Measurements from ENCODE around the gene ADAMTS2.

Gene ADAMTS2

DNA sequence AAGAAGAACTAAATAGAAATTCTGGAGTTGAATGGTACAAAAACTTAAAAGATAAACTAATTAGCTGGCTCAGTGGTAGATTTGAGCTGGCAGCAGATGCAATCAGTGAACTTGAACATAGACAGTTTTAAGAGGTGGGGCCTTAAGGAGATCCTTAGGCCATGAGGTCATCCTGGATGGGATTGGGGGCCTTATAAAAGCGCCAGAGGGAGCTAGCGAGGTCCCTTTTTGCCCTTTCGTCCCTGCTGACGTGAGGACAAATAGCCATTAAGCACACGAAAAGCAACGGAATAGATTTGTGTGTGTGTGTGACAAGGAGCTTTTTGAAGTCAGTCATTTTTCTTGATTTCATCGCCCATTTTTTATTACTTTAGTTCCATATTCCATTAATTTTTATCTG, 201.8 kb downstream of the ADAMTS2 start:
- Histone ChIP-seq H3K27me3 (ENCODE audit: control insufficient read depth, insufficient read depth, low read length) (no peaks in the 10 kb centered on the region), H3K27ac (ENCODE audit: low read length) (no peak overlapping the region), H3K4me1 (ENCODE audit: control insufficient read depth, low read depth, low read length) (no peaks in the 10 kb centered on the region), H3K4me3 (ENCODE audit: low read length) (no peak overlapping the region), H3K36me3 (ENCODE audit: control insufficient read depth, low read depth, low read length) (no peaks in the 10 kb centered on the region), H3K9ac (ENCODE audit: low read length) (no peak overlapping the region), H3K9me3 (ENCODE audit: control insufficient read depth, low read depth, low read length) (no peaks in the 10 kb centered on the region)

DNA sequence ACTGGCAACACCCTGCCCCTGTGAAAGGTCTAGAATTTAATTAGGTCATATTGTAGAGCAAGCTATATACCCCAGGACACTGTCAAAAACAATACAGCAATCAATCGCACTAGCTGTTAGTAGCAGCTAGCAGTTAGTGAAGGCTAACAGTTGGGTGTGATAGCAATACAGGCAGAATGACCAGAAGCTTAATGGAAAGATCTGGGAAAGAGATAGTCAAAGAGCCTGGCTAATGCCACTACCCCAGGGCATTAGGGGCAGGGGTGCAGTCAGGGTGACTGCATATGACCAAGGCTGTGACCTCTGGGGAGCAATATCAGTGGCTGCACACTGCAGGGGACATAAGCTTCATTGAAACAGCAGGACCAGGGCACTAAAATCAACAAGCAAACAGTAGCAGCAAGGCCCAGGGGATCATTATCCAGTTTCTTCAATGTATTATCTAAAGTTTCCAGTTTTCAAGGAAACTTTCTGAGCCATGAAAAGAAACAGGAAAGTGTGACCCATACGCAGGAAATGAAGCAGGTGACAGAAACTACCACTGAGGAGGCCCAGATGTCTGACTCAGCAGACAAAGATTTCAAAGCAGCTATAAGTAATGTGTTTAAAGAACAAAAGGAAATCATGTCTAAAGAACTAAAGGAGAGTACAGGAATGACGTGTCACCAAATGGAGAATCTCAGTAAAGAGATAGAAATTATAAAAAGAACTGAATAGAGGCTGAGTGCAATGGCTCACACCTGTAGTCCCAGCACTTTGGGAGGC, 202.6 kb downstream of the ADAMTS2 start:
- H3K9me3 ChIP-seq (ENCODE audit: control insufficient read depth, low read depth, low read length): no peaks in the 10 kb centered on the region
- no peak overlapping the region for H3K9ac ChIP-seq (ENCODE audit: low read length)
- no peak overlapping the region for H3K4me3 ChIP-seq (ENCODE audit: low read length)
- H3K27ac ChIP-seq (ENCODE audit: low read length): no peak overlapping the region
- no peaks in the 10 kb centered on the region for H3K27me3 ChIP-seq (ENCODE audit: control insufficient read depth, insufficient read depth, low read length)
- no peaks in the 10 kb centered on the region for H3K36me3 ChIP-seq (ENCODE audit: control insufficient read depth, low read depth, low read length)
- H3K4me1 ChIP-seq (ENCODE audit: control insufficient read depth, low read depth, low read length): no peaks in the 10 kb centered on the region

- no peaks in the 10 kb centered on the region for H3K4me1 ChIP-seq (ENCODE audit: control insufficient read depth, low read depth, low read length)
- H3K9ac ChIP-seq (ENCODE audit: low read length): no peak overlapping the region
- no peaks in the 10 kb centered on the region for H3K27me3 ChIP-seq (ENCODE audit: control insufficient read depth, insufficient read depth, low read length)
- no peaks in the 10 kb centered on the region for H3K36me3 ChIP-seq (ENCODE audit: control insufficient read depth, low read depth, low read length)
- no peak overlapping the region for H3K4me3 ChIP-seq (ENCODE audit: low read length)
- no peaks in the 10 kb centered on the region for H3K9me3 ChIP-seq (ENCODE audit: control insufficient read depth, low read depth, low read length)
- H3K27ac ChIP-seq (ENCODE audit: low read length): no peak overlapping the region
Observed at GRCh38 chr5:179141867-179142266, 203.4 kb downstream of the ADAMTS2 start.

DNA sequence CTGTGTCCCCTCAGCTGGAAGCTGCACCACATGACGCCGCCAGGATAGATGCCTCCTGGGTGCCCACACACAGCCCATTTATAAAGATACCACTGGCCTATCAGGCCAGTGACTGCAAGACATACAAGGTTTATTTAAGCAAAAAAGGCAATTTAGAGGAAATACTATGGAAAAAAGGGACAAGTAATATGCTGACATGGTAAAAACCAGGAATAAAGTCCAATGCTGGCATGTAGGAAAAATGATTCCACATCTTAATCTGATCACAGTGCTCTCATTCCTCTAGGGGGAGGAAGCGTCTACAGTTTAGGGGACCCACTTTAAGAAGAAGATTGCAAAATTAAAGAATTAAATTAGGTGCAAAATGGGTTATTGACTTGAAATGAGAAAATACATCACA, 205.0 kb downstream of the ADAMTS2 start:
- H3K4me3 ChIP-seq (ENCODE audit: low read length): no peak overlapping the region
- H3K27ac ChIP-seq (ENCODE audit: low read length): no peak overlapping the region
- no peak overlapping the region for H3K9ac ChIP-seq (ENCODE audit: low read length)
- H3K4me1 ChIP-seq (ENCODE audit: control insufficient read depth, low read depth, low read length): no peaks in the 10 kb centered on the region
- H3K27me3 ChIP-seq (ENCODE audit: control insufficient read depth, insufficient read depth, low read length): no peaks in the 10 kb centered on the region
- H3K9me3 ChIP-seq (ENCODE audit: control insufficient read depth, low read depth, low read length): no peaks in the 10 kb centered on the region
- no peaks in the 10 kb centered on the region for H3K36me3 ChIP-seq (ENCODE audit: control insufficient read depth, low read depth, low read length)

DNA sequence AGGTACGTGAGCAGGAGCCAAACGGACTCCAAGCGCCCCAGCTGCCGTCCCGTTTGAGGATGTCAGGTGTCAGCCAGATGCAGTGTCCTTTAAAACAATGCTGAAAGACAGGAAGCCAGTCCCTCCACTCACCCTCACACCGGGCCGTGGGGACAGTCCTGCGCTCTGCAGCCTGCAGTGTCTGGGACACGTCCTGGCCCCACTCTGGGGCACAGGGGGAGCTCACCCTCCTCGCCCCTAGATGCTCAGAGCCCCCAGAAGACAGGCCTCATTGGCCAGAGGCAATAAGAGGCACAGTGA, 205.4 kb downstream of the ADAMTS2 start:
- H3K4me3 ChIP-seq (ENCODE audit: low read length): no peak overlapping the region
- no peaks in the 10 kb centered on the region for H3K27me3 ChIP-seq (ENCODE audit: control insufficient read depth, insufficient read depth, low read length)
- H3K27ac ChIP-seq (ENCODE audit: low read length): no peak overlapping the region
- H3K9ac ChIP-seq (ENCODE audit: low read length): no peak overlapping the region
- H3K9me3 ChIP-seq (ENCODE audit: control insufficient read depth, low read depth, low read length): no peaks in the 10 kb centered on the region
- no peaks in the 10 kb centered on the region for H3K36me3 ChIP-seq (ENCODE audit: control insufficient read depth, low read depth, low read length)
- no peaks in the 10 kb centered on the region for H3K4me1 ChIP-seq (ENCODE audit: control insufficient read depth, low read depth, low read length)

DNA sequence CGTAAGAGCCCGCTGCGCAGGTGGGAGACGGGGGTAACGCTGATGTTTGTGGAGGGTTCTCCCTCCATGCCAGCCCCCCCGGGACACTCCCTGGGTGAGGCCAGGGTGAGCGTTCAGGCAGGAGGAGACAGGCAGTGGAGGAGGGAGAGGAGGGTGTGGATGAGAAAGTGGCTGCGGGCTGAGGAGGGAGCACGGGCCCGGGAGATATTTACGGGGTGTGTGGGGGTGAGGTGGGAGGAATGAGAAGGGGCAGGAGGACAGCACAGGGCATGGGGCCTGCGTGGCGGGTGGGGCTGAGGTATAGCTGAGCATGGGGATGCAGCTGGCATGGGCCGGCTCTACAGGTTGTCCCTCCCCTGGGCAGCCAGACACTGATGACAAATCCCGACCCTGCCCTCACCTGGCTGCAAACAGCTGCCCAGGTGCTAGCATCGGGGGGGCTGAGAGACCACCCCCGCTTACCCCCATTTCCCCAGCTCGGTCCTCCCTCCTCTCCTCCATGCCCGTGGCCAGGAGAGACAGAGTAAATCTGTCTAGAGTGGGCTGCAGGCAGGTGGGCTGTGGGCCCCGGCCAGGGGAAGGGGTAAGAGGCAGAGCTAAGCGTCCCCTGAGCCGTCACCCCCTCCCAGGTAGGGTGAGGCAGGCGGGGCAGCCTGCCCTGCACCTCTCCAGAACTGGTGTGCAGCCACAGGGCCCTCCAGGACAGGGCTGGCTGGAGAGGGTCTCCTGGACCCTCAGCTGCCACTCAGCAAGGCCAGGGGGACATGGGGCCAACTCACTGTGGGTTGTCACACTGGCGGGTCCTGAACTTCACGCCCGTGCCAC, 205.9 kb downstream of the ADAMTS2 start:
- Histone ChIP-seq H3K27ac (ENCODE audit: low read length) (no peak overlapping the region), H3K27me3 (ENCODE audit: control insufficient read depth, insufficient read depth, low read length) (no peaks in the 10 kb centered on the region), H3K9me3 (ENCODE audit: control insufficient read depth, low read depth, low read length) (no peaks in the 10 kb centered on the region), H3K4me1 (ENCODE audit: control insufficient read depth, low read depth, low read length) (no peaks in the 10 kb centered on the region), H3K9ac (ENCODE audit: low read length) (no peak overlapping the region), H3K36me3 (ENCODE audit: control insufficient read depth, low read depth, low read length) (no peaks in the 10 kb centered on the region), H3K4me3 (ENCODE audit: low read length) (no peak overlapping the region)

DNA sequence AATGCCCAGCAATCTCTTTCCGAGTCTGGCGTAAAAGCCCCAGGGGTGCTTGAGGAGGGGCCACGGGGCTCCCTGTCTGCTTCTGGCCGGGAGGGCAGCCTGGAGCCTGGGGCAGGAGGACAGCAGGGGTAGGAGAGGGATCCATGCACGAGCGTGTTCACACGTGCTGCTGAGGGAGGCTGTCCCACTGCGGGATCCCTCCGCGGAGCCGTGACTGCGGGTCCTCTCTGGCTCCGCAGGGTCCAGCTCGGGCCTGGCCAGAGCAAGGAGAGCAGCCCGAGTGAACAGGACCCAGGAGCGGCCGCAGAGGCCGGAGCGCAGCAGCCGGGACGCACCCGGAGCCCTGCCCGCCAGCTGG, 206.7 kb downstream of the ADAMTS2 start:
- H3K4me3 ChIP-seq (ENCODE audit: low read length): no peak overlapping the region
- no peaks in the 10 kb centered on the region for H3K4me1 ChIP-seq (ENCODE audit: control insufficient read depth, low read depth, low read length)
- H3K27ac ChIP-seq (ENCODE audit: low read length): no peak overlapping the region
- H3K9ac ChIP-seq (ENCODE audit: low read length): no peak overlapping the region
- H3K27me3 ChIP-seq (ENCODE audit: control insufficient read depth, insufficient read depth, low read length): no peaks in the 10 kb centered on the region
- H3K9me3 ChIP-seq (ENCODE audit: control insufficient read depth, low read depth, low read length): no peaks in the 10 kb centered on the region
- no peaks in the 10 kb centered on the region for H3K36me3 ChIP-seq (ENCODE audit: control insufficient read depth, low read depth, low read length)

DNA sequence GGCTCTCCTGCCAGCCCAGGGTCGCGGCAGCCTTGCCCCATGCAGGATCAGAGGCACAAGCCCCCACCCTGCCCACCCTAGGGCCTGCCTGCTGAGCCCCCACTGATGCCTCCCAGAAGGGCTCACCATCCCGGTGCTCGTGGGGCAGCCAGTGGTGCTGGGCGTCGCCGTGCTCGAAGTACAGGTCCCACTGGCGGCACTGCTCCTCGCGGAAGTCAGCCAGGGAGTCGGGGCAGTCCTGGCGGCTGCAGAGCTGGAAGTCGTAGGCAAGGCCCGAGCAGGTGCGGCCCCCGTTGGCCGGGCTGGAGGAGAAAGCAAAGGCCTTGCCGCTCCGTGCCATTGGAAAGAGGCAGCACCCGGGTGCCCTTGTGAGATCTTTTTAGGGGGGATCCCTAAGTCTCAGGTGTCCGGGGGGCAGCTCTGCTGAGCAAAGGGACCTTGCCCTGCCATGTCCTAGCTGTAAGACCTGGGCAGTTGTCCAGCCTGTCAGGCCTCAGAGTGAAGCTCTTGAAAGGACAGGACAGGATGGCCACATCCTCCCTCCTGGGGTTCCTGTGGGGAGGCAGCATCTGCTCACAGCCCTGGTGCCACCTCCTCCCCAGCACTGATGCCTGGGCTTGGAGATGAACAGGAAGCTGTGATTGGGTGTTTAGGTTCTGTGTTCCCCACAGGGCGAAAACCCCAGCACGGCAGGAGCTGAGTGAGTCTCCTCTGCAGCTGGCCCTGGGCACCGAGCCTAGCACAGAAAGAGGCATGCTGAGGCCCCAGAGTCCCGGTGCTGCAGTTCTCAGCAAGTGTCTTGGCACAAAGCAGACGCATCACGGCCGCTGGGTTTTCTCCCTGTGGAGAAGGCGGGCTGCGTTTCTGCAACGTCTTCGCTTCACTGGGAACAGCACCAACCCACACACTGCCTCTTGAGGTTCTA, 207.4 kb downstream of the ADAMTS2 start:
- Histone ChIP-seq H3K4me1 (ENCODE audit: control insufficient read depth, low read depth, low read length) (no peaks in the 10 kb centered on the region), H3K27ac (ENCODE audit: low read length) (no peak overlapping the region), H3K9me3 (ENCODE audit: control insufficient read depth, low read depth, low read length) (no peaks in the 10 kb centered on the region), H3K4me3 (ENCODE audit: low read length) (no peak overlapping the region), H3K36me3 (ENCODE audit: control insufficient read depth, low read depth, low read length) (no peaks in the 10 kb centered on the region), H3K9ac (ENCODE audit: low read length) (no peak overlapping the region), H3K27me3 (ENCODE audit: control insufficient read depth, insufficient read depth, low read length) (no peaks in the 10 kb centered on the region)

GRCh38 chr5:179137016-179137642, 208.1 kb downstream of the ADAMTS2 start:
- Histone ChIP-seq H3K4me3 (ENCODE audit: low read length) (no peak overlapping the region), H3K36me3 (ENCODE audit: control insufficient read depth, low read depth, low read length) (no peaks in the 10 kb centered on the region), H3K4me1 (ENCODE audit: control insufficient read depth, low read depth, low read length) (no peaks in the 10 kb centered on the region), H3K27me3 (ENCODE audit: control insufficient read depth, insufficient read depth, low read length) (no peaks in the 10 kb centered on the region), H3K27ac (ENCODE audit: low read length) (no peak overlapping the region), H3K9me3 (ENCODE audit: control insufficient read depth, low read depth, low read length) (no peaks in the 10 kb centered on the region), H3K9ac (ENCODE audit: low read length) (no peak overlapping the region)

DNA sequence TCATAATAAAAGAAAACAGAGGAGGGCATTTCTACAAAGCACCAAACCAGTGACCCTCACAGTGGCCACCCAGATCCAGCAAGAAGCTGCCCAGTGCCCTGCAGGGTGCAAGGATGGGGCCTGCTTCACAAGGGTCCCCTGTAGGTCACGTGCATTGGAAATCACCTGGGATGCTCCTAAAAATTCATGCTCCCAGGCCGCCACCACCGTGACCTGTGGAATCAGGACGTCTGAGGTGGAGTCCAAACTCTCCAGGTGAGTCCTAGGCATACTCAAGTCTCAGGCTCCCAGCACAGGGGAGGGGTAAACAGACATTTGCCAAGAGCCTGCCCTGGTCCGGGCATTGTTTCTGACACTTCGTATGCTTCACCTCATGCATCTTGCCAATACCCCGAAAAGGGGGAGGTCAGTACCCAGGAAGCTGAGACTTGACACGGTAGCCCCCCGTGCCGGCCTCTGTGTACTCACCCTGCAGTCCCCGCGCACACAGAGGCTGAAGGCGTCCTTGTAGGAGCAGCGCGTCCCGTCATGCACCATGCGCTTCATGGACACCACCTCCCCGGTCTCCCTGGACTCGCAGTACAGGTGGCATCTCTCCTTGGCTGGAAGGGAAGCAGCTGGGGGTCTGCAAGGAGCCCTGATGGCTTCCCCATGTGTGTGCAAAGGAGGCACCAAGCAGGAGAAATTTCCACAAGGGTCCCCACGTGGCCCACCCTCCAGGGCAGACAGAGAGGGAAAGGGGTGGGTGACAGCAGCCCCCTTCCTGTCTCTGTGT, 209.6 kb downstream of the ADAMTS2 start:
- H3K27me3 ChIP-seq (ENCODE audit: control insufficient read depth, insufficient read depth, low read length): no peaks in the 10 kb centered on the region
- no peaks in the 10 kb centered on the region for H3K36me3 ChIP-seq (ENCODE audit: control insufficient read depth, low read depth, low read length)

More for the DNA sequence above, 209.6 kb downstream of the ADAMTS2 start:
- Histone ChIP-seq H3K4me1 (ENCODE audit: control insufficient read depth, low read depth, low read length) (no peaks in the 10 kb centered on the region), H3K9ac (ENCODE audit: low read length) (no peak overlapping the region), H3K4me3 (ENCODE audit: low read length) (no peak overlapping the region), H3K27ac (ENCODE audit: low read length) (no peak overlapping the region), H3K9me3 (ENCODE audit: control insufficient read depth, low read depth, low read length) (no peaks in the 10 kb centered on the region)

All from iPS-18a (cell line).